ENCODE measurements around the gene PARP11. TPM values are rescaled to one million over a fixed set of nuclear protein-coding genes. Genes with fewer than 3 reads are reported as not detected.

PARP11 gene
- total RNA-seq, 1 donor from 2014 or later, result 6.8 TPM

- intact Hi-C loops (cut with DNase I), result no loop called here
- DNase-seq (ENCODE audit: low spot score), result no peak
Observed at GRCh38 chr12:3791256-3791874, 81.8 kb downstream of the PARP11 start.

DNA sequence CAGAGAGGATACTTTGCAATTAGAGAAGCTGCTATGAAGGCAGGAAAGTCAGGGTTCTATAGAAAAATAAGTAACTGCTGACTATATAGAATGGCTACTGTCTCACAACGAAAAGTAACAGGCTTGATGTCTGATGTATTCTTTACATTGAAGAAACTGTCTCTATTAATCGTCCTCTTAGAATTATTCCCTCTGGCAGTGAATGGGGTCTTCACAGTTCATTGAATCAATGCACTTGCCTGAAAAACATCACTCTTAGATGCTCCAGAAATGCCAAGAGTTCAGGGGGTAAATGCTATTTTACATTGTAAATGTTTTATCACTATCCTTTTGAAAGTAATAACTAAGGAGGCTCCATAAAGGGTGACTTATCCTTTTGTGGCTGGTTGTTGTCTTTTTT lies 82.6 kb downstream of the PARP11 start:
- intact Hi-C loops (cut with DNase I), result no loop called here
- no peak for DNase-seq (ENCODE audit: low spot score)

- intact Hi-C loops (cut with DNase I), result no loop called here
- no peak for DNase-seq (ENCODE audit: low spot score)
Observed at GRCh38 chr12:3789838-3790237, 83.4 kb downstream of the PARP11 start.

DNA sequence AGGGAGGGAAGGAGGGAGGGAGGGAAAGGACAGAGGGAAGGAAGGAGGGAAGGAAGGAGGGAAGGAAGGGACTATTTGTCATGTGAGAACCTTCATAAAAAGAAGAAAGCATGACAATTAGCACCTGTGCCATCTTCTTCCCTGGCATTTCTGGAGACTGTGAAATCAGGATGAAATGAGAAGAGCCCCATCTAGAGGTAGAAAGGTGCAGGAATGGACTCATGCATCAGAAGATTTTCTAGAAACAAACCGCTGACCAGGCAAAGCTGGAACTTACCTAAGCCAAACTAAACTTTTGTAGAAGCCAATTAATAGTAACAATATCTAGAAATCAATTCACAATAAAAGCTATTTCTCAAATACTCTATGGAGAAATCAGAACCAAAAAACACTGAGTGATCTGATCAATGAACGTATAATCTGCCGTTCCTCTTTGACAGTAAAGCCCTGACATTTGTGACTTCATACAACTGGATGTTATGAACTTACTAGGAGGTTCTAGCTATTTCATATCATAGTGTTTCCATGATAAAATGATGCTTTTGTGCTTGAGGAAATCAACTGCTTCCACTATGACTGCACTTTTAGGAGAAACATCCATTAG lies 95.9 kb downstream of the PARP11 start:
- no peak for DNase-seq (ENCODE audit: low spot score)
- intact Hi-C loops (cut with DNase I), result loop anchor here (2.0 to 10.0 kb wide), 3 partner anchors 123 to 477 kb away; no protein-coding TSS in a partner anchor

DNA sequence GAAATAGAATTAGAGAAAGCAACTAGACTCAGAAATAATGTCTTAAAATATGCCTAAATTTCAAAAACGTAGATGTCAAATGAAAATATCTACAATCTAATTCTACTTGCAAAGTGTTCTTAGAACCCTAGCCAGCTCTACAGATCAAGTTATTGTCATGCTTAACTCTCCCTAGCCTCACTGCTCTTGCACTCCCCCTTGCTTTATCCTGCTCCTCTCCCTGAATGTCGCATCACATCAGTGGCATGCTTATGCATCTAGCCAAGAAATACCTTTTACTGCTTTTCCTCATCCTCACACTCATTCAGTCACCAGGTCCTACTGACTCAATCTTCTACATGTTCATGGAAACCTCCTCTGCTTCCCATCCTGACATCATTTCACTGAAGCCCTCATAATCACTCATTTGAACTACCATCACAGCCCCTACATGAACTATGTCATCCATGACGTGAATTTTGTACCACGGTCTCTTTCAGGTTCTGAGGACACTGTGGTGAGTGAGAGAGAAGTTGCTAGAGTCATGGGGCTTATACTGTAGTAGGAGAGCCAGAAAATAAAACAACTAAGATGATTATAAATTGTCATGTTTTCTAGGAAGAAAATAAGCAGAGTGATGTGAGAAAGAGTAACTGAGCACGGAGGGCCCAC lies 97.7 kb downstream of the PARP11 start:
- DNase-seq (ENCODE audit: low spot score), result no peak
- intact Hi-C loops (cut with DNase I), result loop anchor here (2.0 to 10.0 kb wide), 3 partner anchors 121 to 475 kb away; no protein-coding TSS in a partner anchor

DNA sequence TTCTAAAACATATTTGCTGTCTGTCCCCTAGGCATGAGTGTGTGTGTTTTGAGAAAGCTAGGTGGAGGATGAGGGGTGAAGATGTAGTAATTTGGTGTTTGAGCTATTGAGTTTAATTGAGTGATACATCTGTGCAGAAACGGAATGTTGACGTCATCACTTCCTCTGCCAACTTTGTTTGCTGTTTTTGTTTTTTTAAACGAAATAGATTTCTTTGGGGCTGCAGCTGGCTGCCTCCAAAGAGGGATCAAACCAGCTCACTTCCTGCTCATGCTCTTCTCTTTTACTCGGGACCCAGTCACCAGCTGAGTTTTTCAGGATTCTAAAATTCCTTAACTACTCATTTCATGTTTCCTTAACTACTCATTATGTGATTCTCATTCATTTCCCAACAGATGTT lies 100.8 kb downstream of the PARP11 start:
- intact Hi-C loops (cut with DNase I), result loop anchor here (5.0 to 10.0 kb wide), 3 partner anchors 90 to 428 kb away; no protein-coding TSS in a partner anchor

GRCh38 chr12:3771853-3772252 lies 101.3 kb downstream of the PARP11 start:
- DNase-seq (ENCODE audit: low spot score), result peak; percentile 76
- intact Hi-C loops (cut with DNase I), result loop anchor here (5.0 to 10.0 kb wide), 3 partner anchors 90 to 427 kb away; no protein-coding TSS in a partner anchor

More for the DNA sequence above, 100.8 kb downstream of the PARP11 start:
- no peak for DNase-seq (ENCODE audit: low spot score)

DNA sequence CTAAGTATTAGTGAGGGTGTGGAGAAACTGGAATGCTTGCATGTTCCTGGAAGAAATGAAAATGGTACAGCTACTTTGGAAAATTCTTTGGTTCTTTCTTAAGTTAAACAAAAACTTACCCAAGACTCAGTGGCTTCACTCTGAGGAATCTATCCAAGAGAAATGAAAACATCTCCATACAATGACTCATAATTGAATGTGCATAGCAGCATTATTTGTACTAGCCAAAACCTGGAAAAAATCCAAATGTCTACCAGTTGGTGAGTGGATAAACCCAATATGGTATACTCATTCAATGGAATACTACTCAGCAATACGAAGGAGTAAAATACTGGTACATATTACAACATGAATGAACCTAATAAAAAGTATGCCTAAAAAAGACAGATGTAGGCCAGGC lies 102.3 kb downstream of the PARP11 start:
- DNase-seq (ENCODE audit: low spot score), result no peak
- intact Hi-C loops (cut with DNase I), result loop anchor here (5.0 to 10.0 kb wide), 3 partner anchors 89 to 426 kb away; no protein-coding TSS in a partner anchor

- no peak for DNase-seq (ENCODE audit: low spot score)
- intact Hi-C loops (cut with DNase I), result no loop called here
Observed at GRCh38 chr12:3768911-3769447, 104.2 kb downstream of the PARP11 start.

GRCh38 chr12:3761116-3761735 lies 112.0 kb downstream of the PARP11 start:
- no peak for DNase-seq (ENCODE audit: low spot score)
- intact Hi-C loops (cut with DNase I), result no loop called here

GRCh38 chr12:3759878-3760277 lies 113.3 kb downstream of the PARP11 start:
- DNase-seq (ENCODE audit: low spot score), result no peak
- intact Hi-C loops (cut with DNase I), result no loop called here

Other genes with a start within 250 kb of the PARP11 start
- 2.3 TPM for gene CRACR2A, start 120.3 kb downstream of the PARP11 start, total RNA-seq